ENCODE measurements around the gene OTOA. TPM values are rescaled to one million over a fixed set of nuclear protein-coding genes. Genes with fewer than 3 reads are reported as not detected.

Gene OTOA
- total RNA-seq, 1 experiment from 2014 or later, result 0.11 TPM

DNA sequence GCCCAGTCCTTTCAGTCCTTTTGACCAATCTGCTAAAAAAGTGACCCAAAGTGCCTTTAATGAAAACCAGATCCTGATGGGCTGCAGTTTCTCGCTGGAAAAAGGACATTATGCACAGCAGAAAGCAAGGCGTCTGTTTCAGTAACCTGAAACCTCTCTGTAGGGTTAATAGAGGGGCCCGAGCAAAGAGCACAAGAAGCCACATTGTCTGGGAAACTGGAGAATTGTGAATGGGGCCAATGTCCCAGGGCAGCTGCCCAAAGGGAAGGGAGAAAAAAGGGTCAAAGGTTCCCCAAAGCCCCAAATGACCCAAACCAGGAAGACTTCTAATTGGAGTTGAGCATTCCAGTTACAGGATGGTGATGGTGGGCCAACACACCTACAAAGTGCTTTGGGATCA lies 3.0 kb downstream of the OTOA start:
- peaks cover 12 to 13% of the 10 kb centered on the region in 2 experiments for H3K4me1 Mint-ChIP-seq
- H3K27ac ChIP-seq (ENCODE audit: insufficient read length, low read depth, low read length), result no peak overlapping the region
- H3K27ac Mint-ChIP-seq, result peak overlapping the region; percentile 5 to 85 (median 70); a peak in 4 of 7 replicates
- H3K79me1 ChIP-seq (ENCODE audit: insufficient read depth, low read depth, low read length, poor library complexity, severe bottlenecking), result no peaks in the 10 kb centered on the region
- H3K9ac ChIP-seq (ENCODE audit: extremely low read depth, insufficient read length, low read length), result no peak overlapping the region
- no peak overlapping the region for H2BK5ac ChIP-seq (ENCODE audit: insufficient read length, low read length)
- H4K8ac ChIP-seq (replicated peaks; ENCODE audit: insufficient read length, low read depth, low read length), result no peak overlapping the region
- no peak overlapping the region for H2AK5ac ChIP-seq (ENCODE audit: insufficient read length, low read length)
- no peaks in the 10 kb centered on the region for H3K23me2 ChIP-seq (ENCODE audit: insufficient read length, low read depth, low read length, poor library complexity, severe bottlenecking)
- no peaks in the 10 kb centered on the region for H3K79me2 ChIP-seq (ENCODE audit: insufficient read depth, low read length)
- peak overlapping the region; percentile 82; the same call in 1 of the 2 replicates for H3K14ac ChIP-seq (ENCODE audit: insufficient read depth, low read length)
- peaks cover 6% of the 10 kb centered on the region; the same call in 1 of the 2 replicates for H3K27me3 Mint-ChIP-seq (ENCODE audit: low read depth)
- no peak overlapping the region for H4K5ac ChIP-seq (ENCODE audit: insufficient read length, low read depth, low read length)
- no peak for DNase-seq
- no peaks in the 10 kb centered on the region; the same call in 1 of the 2 replicates for H3K4me1 ChIP-seq (ENCODE audit: insufficient read depth, low read length)
- H3K4ac ChIP-seq (ENCODE audit: low read depth, low read length), result no peak overlapping the region
- H3K56ac ChIP-seq (ENCODE audit: insufficient read length, low read depth, low read length), result no peak overlapping the region
- H3T11ph ChIP-seq (ENCODE audit: low read length), result no peak overlapping the region
- no peak overlapping the region for H2BK12ac ChIP-seq (ENCODE audit: insufficient read length, low read depth, low read length)
- no peak overlapping the region for H2BK20ac ChIP-seq (ENCODE audit: low read depth, low read length, poor library complexity, severe bottlenecking)
- no peak overlapping the region for H3K23ac ChIP-seq (ENCODE audit: insufficient read length, low read depth, low read length)
- H4K91ac ChIP-seq (ENCODE audit: insufficient read length, low read depth, low read length), result no peak overlapping the region
- no peak for TF ChIP-seq CTCF (conservative IDR thresholded peaks at IDR 0.05)
- H2BK15ac ChIP-seq (ENCODE audit: low read depth, low read length), result no peak overlapping the region; the same call in 1 of the 2 replicates
- H2AFZ ChIP-seq (ENCODE audit: low read length), result peak overlapping the region; percentile 49
- H3K36me3 Mint-ChIP-seq (ENCODE audit: insufficient read depth in 1 of 3, low read depth in 3 of 3), result no peaks in the 10 kb centered on the region
- H2BK120ac ChIP-seq (ENCODE audit: low read depth, low read length, poor library complexity, severe bottlenecking), result no peak overlapping the region
- no peak overlapping the region for H3K18ac ChIP-seq (ENCODE audit: insufficient read length, low read depth, low read length)
- no CpG with 5 or more reads among the region's 3 CpGs for WGBS (ENCODE audit: extremely low coverage, insufficient read length, low lambda C conversion rate)
- no peaks in the 10 kb centered on the region for H3K9me3 Mint-ChIP-seq
- peak overlapping the region; percentile 46 for H3K4me2 ChIP-seq (ENCODE audit: insufficient read depth, insufficient read length, low read length)
- no peaks in the 10 kb centered on the region for H3K9me3 ChIP-seq (ENCODE audit: control insufficient read depth, low read depth, low read length)
- H3K27me3 ChIP-seq (ENCODE audit: insufficient read depth, low read length), result no peaks in the 10 kb centered on the region
- H3K4me3 Mint-ChIP-seq, result no peak overlapping the region
- no peaks in the 10 kb centered on the region for H4K20me1 ChIP-seq (ENCODE audit: control insufficient read depth, insufficient read depth, insufficient read length)

Data from H9 (cell line).